Right ventricle myocardium inferior (tissue), 1 donor: ENCODE results near the gene CCT2. TPM values are rescaled to one million over a fixed set of nuclear protein-coding genes. Genes with fewer than 3 reads are reported as not detected.
"Not testable (repeated sequence)": the region's sequence is repeated elsewhere in the genome, so short reads cannot be mapped to it uniquely, and the experiment has no call there.

Source experiments
- ATAC-seq: fragments of 200-7000 bp; cut with Tn5 transposase; one replicate; pipeline ENCODE4 v1.9.1; 2020; ENCODE audit warnings: mild to moderate bottlenecking, moderate library complexity
- DNase-seq: peaks from one replicate; pipeline ENCODE4 v3.0.0; 2021; ENCODE audit errors: missing footprints
- intact Hi-C: fragments of 100-400 bp; cut with DNase I; formaldehyde crosslinking; loops from one replicate; pipeline ENCODE4 v1.11.0; 2022
- total RNA-seq: library from RNA; stranded (reverse); fragmentation: NEBNext Ultra II Directional; extraction: Animal tissue kit (Norgen Biotek cat#: 25700); gene quantifications from one replicate; pipeline ENCODE4 v1.2.1, GENCODE V29; 2021
- donor health status: DM: no; HTN: yes; CAD: no; lungs with severe emphysema.

Gene CCT2
- total RNA-seq, 1 donor from 2014 or later = 100 TPM

DNA sequence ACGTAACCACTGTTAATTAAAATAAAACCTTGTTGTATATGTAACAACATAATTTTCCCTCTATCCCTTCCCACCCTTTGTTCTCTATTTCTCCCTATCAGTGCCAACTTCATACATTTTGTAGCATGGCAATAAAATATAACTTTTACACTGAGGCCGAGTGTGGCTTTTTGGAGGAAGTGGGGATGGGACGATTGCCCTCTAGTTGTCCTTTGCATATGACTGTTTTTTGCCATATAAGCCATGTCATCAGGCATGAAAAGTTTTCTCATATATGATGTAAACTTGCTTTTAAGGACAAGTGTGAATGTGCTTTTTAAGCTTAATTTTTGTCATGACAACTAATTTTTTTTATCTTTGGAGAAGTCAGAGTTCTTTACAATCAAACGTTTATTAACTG, 6.2 kb upstream of the CCT2 start:
- intact Hi-C loops = loop anchor here (10.0 kb wide), 1 partner anchor 194 kb away; no protein-coding TSS in a partner anchor
- ATAC-seq = no peak

DNA sequence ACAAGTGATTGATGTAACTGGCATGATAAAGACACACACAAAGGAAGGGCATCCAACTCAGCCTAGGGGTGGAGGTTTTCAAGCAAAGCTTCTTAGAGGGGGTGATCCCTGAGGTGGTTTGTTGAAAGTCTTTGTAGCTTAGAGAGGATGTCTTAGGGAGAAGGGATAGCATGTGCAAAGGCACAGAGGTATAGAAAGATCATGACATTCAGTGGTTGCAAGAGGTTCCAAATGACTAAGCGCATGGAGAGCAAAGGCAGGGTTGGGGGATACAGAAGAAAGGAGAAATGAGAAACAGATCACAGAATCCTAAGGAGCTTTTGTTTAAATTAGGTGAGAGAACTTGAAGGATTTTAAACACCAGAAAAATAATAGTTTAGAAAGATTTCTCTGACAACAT, 5.2 kb upstream of the CCT2 start:
- DNase-seq (no peak), ATAC-seq (no peak)
- intact Hi-C loops = no loop called here

More for the DNA sequence above, 6.2 kb upstream of the CCT2 start:
- DNase-seq = no peak

DNA sequence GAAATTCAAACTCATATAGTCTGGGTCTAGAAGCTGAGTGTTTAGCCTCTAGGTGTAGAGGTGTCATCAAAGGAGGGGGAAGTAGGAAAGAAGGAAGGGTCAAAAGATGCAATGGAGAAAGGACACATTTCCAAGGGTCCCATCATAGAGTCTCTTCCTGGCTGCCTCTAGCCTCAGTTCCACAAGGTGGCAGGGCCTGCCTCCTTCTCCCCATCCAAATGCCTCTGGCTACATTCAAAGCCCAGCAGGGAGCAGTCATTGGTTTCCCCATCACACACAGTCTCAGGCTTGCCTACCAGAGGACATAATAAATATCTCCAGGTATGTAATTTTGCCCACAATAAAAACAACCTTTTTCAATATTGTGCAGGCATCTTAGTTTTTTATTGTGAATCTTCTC, 2.1 kb upstream of the CCT2 start:
- intact Hi-C loops = no loop called here
- no peak for ATAC-seq

DNA sequence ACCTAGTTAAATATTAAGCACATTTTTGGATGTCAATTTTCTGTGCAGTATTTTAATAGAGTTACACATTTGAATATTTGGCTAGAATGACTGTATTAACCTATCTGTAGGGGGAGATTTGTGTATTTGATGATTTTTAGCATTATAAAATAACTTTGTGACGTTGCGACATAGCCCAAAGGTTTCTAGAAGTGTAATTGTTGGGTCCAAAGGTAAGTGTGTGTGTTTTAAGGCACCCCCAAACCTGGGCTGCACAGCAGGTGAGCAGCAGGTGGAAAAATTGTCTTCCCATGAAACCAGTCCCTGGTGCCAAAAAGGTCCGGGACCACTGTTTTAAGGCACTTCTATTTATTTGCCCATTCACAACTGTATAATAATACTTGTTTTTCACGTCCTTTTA, 3.3 kb downstream of the CCT2 start:
- no peak for ATAC-seq
- intact Hi-C loops = no loop called here
- DNase-seq = no peak

More for the DNA sequence above, 2.1 kb upstream of the CCT2 start:
- no peak for DNase-seq

DNA sequence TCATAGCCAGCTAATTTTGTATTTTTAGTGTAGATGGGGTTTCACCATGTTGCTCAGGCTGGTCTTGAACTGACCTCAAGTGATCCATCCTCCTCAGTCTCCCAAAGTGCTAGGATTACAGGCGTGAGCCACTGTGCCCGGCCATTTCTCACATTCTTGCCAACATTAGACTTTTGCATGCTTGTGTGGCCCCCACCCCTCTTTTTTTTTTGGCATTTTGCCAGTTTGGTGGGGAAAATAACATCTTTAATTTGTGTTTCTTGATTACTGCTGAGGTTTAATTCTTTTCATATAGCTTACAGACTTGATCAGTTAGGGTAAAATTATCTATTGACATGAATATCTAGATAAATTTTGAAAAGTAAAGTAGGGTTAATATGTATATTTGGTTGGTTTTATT, 3.8 kb downstream of the CCT2 start:
- intact Hi-C loops = no loop called here
- DNase-seq (no peak), ATAC-seq (no peak)

DNA sequence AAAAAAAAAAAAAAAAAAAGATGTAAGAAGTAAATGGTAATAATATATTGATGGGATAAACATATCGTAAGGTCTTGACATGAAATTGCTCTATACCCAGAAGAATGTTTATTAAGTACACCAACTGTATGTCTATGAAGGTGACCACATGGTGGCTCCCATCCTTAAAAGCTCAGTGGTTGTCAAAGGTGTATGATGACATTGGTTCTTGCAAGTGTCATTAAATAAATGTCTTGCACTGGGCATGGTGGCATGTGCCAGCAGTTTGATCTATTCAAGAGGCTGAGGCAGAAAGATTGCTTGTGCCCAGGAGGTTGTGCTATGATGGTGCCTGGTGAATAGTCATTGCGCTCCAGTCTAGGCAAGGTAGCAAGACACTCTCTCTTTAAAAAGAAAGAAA, 10.4 kb downstream of the CCT2 start:
- intact Hi-C loops = no loop called here
- DNase-seq (no peak), ATAC-seq (peak; percentile 42)

DNA sequence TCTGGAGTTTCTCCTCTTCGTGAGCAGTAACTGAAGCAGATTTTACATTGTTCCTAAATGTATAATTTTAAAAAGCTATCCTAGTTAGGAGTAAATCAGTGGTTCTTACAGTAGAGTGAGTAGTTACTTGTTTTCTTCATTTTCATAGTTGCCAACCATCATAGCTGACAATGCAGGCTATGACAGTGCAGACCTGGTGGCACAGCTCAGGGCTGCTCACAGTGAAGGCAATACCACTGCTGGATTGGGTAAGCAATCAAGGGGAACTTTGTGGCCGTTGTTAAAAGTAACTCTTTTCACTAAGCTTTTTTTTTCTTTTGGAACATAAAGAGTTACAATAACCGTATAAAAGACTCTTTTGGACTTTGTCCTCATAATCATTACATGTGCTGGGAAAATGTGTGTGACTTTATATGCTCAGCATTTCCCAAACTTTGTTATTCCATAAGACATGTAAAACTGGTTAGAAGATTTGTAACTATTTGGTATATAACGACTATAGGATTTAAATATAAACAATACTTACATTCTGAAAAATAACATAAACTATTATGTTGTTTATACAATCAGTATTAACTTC, 13.0 kb downstream of the CCT2 start:
- DNase-seq (no peak), ATAC-seq (no peak)
- intact Hi-C loops = no loop called here

DNA sequence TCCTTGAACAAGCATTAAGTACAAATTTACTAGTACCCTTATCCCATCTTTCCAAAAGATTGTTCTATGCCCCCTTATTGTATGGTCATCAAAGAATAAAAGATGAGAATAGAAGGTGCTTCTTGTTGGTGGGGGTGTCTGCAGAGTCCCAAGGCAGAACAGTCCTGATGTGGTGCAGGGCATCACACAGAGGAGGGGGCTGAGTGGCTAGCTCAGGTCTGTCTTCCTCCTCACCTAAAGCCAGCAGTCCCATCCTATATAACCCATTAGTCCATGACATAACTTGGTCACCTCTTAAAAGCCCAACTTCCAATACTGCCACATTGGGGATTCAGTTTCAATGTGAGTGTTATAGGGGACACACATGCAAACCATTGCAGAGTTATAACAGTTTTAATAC, 15.5 kb downstream of the CCT2 start:
- intact Hi-C loops = no loop called here
- DNase-seq = no peak
- no peak for ATAC-seq

DNA sequence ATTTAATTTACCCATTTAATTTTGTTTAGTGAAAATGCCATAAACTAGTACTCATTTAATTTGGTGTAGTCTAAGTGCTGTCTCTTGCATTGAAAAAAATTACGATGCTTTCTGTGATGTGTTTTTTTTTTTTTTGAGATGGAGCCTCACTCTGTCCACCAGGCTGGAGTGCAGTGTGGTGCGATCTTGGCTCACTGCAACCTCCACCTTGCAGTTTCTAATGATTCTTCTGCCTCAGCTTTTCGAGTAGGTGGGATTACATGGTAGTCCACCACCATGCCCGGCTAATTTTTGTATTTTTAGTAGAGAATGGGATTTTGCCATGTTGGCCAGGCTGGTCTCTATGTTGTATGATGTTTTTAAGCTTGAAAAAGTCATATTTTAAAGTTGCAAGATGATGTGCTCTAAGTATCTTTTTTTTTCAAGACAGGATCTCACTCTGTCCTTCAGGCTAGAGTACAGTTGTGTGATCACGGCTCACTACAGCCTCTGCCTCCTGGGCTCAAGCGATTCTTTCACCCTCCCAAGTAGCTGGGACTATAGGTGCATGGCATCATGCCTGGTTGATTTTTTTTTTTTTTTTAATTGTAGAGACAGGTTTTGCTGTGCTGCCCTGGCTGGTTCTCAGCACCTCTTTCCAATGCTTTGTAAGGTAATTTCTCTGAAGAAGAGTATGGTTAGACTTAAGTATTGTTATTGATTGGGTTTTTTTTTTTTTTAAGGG, 16.9 kb downstream of the CCT2 start:
- DNase-seq = no peak
- ATAC-seq = no peak

DNA sequence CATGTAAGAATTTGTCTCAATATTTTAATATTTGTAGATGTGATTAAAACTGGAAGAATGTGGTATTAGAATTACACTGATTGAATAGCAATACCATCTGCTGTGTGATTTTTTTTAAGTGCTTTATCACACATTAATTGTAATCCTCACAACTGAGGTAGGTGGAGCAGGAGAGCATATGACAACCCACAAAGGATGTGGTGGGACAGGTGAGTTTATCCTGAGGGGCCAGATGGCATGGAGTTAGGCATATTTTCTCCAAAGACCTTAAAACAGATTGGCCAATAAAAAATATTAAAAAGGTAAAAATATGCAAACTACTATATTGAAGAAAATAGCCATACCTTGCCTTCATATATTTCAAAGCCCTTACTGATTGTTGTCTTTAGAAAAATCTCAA, 17.7 kb downstream of the CCT2 start:
- DNase-seq (no peak), ATAC-seq (no peak)
- intact Hi-C loops = no loop called here

More for the DNA sequence above, 16.9 kb downstream of the CCT2 start:
- intact Hi-C loops = no loop called here

DNA sequence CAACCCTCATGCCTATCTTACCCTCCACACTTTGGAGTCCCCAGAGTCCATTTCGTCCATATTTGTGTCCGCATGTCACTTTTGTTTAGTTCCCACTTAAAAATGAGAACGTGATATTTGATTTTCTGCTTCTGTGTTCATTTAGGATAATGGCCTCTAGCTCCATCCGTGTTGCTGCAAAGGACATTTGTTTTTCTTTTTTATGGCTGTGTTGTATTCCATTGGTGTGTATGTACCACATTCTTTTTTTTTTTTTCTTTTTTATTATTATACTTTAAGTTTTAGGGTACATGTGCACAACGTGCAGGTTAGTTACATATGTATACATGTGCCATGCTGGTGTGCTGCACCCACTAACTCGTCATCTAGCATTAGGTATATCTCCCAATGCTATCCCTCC, 18.3 kb downstream of the CCT2 start:
- intact Hi-C loops, DNase-seq, ATAC-seq: not testable (repeated sequence)

DNA sequence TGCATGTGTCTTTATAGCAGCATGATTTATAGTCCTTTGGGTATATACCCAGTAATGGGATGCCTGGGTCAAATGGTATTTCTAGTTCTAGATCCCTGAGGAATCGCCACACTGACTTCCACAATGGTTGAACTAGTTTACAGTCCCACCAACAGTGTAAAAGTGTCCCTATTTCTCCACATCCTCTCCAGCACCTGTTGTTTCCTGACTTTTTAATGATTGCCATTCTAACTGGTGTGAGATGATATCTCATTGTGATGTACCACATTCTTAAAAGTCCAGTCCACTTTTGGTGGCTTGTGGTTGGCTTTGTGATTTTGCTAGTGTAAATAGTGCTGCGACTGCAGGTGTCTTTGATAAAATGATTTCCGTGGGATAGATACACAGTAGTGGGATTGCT, 19.0 kb downstream of the CCT2 start:
- DNase-seq, intact Hi-C loops, ATAC-seq: not testable (repeated sequence)

DNA sequence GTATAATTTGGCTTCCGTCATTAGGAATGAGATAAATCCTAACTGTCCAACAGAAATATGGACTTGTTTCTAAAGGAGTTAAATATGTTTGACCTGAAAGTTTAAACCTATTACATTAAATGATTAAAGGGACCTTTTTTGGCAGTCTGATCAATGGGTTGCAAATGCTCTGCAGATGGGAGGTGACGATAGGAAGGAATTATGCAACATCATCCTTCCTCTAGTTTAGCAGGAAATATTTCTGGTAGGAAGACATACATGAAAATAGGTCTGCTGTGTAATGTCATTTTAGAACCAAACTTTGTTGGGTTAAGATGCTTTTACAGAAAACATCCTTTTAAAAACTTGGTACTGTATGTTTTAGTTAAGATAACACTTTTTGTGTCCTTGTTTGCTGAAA, 22.9 kb downstream of the CCT2 start:
- intact Hi-C loops = no loop called here
- no peak for ATAC-seq

DNA sequence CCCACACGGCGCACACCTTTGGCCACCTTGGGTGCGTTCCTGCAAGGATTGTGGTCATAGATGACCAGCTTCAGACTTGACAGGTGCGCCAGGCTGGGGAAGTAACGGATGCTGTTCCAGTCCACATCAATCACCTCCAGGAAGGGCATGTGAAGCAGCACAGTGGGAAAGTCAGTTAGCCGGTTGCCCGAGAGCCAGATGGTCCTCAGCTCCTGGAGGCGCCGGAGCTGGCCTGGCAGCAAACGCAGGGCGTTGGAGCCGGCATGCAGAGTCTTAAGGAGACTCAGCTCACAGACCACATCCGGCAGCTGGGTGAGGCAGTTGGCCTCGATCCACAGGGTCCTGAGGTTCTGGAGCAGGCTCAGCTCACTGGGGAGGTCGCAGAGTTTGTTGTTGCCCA, 24.9 kb downstream of the CCT2 start:
- DNase-seq (no peak), ATAC-seq (peak; percentile 32)
- intact Hi-C loops = loop anchor here (2.0 kb wide), 1 partner anchor 29 kb away; no protein-coding TSS in a partner anchor

More for the DNA sequence above, 22.9 kb downstream of the CCT2 start:
- no peak for DNase-seq

DNA sequence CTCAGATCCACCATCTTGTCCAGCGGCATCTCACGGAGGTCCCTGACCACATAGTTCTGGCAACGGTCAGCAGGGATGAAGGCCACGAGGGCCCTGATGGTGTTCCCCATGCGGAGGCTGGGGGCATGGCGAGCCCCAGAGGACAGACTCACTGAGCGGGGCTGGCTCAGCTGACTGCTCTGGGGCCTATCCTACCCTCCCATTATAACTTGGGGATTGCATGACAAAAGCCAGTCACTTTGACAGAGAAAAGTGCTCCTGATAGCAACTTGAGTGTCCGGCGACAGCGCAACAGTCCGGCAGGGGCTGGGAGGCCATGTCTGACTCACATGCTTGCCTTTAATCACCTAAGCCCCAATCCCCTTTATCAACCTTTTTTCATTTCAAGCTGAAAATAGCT, 25.5 kb downstream of the CCT2 start, which contains the start of gene LRRC10:
LRRC10 (minus strand) TSS at position 179 of the 400 bp plus-strand sequence; CDS start at position 110, 69 bp downstream.
- DNase-seq = no peak
- intact Hi-C loops = loop anchor here (2.0 kb wide), 1 partner anchor 28 kb away; no protein-coding TSS in a partner anchor
- ATAC-seq = peak; percentile 85

DNA sequence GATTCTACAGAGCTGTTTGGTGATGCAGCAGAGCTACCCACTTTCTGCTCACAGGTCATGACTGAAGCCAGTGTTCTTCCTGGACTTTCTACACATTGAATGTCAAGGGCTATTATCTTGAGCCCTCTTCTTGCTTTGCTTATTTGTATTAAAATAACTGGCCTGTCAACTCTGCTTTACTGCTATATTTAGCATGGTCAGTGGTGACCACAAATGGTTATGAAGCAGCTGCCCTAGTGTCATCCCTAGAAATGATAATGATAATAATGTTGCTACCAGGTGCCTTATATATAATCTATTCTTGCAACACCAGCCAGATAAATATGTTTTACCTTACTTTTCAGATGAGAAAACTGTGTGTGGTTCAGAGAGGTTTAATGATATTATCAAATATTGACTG, 28.1 kb downstream of the CCT2 start:
- DNase-seq = no peak
- intact Hi-C loops = no loop called here
- peak; percentile 12 for ATAC-seq

DNA sequence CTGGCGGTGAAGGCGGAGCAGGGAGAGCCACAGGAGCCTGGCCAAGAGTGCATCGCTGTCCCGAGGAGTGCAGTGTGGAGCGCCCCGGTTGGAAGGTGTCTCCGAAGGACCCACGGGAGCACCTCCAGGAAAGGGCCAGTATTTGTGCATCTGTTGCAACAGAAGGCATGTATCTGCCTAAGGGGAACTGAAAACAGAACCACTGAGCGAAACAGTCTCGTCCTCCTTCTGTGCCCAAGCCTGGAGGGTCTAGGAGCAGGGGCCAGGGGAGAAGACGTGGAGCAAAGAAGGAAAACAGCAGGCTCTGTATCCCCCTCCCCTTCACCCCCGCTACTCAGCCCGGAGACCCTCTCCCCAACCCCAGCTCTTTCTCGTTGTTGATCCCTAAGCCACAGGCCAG, 30.8 kb downstream of the CCT2 start:
- intact Hi-C loops = no loop called here
- ATAC-seq = no peak
- DNase-seq = no peak

DNA sequence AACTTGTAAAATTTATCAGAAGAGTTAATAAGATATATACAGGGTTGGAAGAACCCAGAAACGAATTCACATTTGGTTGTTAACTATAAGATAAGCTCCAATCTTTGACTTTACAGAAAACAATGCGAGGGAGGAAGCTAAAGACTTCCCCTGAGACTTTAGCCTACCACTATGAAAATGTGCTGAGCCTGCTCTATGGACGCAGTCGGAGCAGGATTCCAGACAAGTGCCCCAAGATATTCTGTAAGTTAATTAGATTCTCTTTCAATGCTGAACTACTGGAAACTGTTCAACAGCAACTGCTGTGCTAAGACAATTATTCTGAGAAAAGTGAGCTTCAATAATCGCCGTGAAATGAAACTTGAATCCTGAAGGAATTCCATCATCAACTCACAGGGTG, 33.8 kb downstream of the CCT2 start:
- DNase-seq = no peak
- ATAC-seq = no peak
- intact Hi-C loops = no loop called here

DNA sequence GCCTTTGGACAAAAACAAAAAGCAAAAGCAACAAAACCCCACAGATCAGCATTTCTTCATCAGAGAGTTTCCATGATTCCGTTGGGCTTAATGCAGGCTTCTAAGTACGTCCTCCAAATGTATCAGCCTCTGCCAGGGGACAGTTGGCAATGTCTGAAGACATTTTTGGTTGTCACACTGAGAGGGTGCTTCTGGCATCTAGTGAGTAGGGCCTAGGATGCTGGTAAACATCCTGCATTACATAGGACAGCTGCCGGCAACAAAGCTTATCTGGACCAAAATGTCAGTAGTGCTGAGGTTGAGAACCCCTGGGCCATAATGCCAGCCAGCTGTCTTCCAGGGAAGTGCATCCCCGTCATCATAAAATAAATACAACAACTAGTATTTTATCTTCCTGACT, 34.8 kb downstream of the CCT2 start:
- intact Hi-C loops = no loop called here
- no peak for DNase-seq

DNA sequence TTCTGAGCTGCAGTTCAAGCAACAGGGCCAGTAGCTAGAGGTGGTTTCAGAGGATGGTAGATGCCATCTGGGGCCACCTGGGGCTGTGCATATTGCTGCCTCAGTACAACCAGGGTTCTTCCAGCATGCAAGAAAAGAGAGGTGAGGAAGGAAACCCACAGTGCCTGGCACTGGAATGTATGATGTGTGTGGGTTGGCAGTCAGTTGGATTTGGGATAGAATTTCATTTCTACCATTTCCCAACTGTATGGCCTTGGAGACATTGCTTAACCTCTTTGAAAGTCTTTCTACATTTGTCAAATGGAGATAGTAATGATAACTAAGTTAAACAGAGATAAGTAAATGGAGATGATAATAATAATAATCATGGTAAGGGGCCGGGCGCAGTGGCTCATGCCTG, 35.7 kb downstream of the CCT2 start:
- ATAC-seq = no peak
- intact Hi-C loops = no loop called here
- no peak for DNase-seq

More for the DNA sequence above, 34.8 kb downstream of the CCT2 start:
- ATAC-seq = peak; percentile 77
